ENCODE results near the gene GFRA4.

GFRA4 gene

DNA sequence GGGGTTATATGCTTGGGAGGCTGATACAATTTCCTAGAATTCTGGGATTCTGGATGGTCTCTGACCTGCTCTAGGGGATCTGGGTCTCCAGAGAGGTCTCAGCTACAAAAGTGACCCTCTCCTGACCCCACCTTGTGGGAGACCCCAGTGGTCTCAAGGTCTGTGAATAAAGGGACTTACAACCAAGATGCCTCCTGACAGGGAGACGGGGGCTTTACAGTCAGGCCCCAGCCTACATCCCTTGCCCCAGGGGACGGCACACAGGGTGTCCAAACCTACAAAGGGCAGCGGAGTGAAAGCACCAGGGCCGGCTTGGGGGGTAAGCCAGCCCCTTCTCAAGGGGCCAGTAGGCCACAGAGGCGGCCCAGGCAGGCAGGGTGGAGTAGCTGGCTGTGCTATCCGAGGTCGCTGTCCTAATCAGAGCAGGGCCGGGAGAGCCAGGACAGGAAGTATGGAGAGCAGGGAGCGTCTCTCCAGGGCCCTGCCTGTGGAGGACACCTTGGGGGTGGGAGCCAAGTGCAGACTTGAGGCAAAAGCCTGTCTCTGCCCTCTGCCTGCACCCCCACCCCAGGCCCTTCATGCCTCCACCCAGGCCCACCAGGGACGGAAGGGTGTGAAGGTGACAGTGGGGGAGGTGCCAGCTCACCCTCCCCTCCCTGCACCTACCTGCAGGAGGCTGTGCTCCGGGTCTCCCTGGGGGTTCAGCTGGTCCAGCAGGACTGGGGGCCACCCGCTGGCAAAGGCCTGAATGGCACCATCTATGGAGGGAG, 3.5 kb downstream of the GFRA4 start:
- no peak for TF ChIP-seq POLR2A (IDR thresholded peaks at IDR 0.05; ENCODE audit: low read depth, low read length)
- FAIRE-seq, result no peak
- no peak for DNase-seq (ENCODE audit: insufficient read length, low spot score)

DNA sequence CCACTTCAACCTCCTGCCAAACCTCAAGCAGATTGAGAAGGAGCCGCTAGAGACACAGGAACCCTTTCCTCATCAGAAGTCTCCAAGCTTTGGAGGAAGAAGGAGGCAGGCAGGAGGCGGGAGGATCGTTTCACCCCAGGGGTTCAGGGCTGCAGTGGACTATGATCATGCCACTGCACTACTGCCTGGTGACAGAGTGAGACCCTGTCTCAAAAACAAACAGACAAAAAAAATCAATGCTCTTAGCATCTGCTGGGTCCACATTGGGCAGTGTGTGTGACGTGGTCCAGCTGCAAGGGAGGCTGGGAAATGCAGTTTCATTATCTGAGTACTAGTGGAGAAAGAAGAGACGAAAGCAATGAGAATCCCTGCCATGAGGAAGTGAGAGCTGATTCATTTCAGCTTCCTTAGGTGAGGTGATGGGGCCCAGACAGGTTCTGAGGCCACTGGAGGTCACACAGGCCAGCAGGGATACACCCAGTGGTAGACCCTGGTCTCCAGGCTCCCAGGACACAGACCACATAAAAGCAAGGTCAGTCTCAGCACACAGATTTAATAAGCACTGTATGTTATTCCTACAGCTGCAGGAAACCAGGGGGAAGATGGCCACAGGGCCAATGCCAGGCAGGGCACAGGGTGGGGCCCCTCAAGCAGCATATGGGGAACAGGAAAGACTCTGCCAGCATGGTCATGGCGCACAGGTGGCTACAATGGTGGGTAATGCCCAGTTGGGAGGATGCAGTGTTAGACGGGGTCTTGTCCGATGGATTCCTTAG, 4.3 kb downstream of the GFRA4 start:
- TF ChIP-seq POLR2A (IDR thresholded peaks at IDR 0.05; ENCODE audit: low read depth, low read length), result no peak
- FAIRE-seq (no peak), DNase-seq (ENCODE audit: insufficient read length, low spot score) (no peak)

DNA sequence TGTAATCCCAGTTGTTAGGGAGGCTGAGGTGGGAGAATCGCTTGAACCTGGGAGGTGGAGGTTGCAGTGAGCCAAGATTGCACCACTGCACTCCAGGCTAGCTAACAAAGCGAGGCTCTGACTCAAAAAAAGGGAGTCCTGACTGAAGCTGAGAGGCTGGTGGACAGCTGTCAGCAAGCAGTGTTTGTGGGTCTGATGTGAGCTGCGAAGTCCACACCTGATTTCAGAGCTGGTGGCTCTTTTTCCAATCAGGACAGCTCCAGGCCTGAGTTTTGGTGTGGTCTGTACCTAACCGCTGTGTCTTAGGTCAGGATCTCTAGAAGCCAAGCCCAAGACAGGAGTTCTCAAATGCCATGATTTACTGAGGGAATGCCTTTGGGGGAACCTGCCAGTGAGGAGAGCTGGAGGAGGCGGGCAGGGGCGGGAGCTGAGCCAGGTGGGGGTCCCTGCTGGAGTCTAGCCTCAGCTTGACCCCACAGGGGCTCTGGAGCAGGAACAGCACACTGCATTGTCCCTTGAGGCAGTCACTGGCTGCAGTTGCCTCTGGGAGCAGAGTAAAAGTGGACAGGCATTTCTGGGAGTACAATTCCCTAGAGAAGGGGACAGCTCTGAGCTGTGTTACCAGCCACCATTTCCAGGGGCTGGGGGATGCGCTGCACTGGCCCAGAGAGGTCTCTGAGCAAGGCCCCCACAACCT, 5.0 kb downstream of the GFRA4 start:
- TF ChIP-seq POLR2A (IDR thresholded peaks at IDR 0.05; ENCODE audit: low read depth, low read length), result no peak
- FAIRE-seq, result no peak
- DNase-seq (ENCODE audit: insufficient read length, low spot score), result no peak

DNA sequence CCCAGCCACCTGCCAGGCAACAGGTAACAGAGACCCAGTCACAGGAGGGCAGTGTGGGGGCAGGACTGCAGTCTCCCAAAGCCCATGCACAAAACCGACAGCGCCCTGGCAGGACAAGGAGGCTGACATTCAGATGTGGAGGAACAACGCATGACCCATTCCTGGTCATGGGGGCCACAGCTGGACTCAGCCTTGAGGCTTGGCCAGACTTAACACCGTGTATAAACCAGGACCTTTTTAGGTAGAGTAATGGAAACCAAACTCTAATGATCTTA, 8.1 kb downstream of the GFRA4 start:
- DNase-seq (ENCODE audit: insufficient read length, low spot score) (no peak), FAIRE-seq (no peak)
- no peak for TF ChIP-seq POLR2A (IDR thresholded peaks at IDR 0.05; ENCODE audit: low read depth, low read length)

DNA sequence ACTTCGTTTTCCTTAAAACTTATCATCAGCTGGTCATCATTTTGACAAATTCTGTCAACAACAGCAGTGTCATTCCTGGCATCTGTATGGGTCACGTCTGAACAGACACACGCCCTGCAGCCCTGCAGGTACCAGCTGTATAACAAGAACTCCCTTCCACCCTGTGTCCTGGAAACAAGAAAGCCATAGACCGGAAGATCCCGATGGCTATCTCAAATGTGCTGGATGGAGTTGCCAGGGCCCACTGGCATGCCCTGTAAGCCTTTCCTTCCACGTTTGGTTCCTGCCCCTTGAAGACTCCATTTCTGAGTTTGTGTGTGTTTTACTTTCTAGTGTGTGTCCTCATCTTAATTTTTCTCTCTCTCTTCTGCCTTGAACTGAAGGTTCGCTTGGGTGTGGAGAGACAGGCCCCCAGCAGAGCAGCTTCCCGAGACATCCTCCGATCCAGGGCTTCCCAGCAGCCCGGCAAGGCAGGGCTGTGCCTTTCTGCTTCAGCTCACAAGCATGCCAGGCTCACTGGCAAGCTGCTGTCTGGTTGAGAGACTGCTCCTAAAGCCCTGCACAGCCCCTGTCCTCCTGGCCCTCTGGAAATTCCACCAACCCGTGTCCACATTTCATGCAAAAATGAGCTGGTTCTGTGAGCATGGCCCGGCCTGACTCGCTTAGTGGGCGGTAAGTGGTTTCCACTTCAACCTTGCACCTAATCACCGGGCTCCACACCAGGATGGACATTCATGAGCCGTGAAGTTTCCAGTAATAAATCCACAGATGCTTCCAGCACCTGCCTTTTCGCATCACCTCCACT, 8.7 kb downstream of the GFRA4 start:
- TF ChIP-seq POLR2A (IDR thresholded peaks at IDR 0.05; ENCODE audit: low read depth, low read length), result no peak
- DNase-seq (ENCODE audit: insufficient read length, low spot score), result no peak
- FAIRE-seq, result no peak

DNA sequence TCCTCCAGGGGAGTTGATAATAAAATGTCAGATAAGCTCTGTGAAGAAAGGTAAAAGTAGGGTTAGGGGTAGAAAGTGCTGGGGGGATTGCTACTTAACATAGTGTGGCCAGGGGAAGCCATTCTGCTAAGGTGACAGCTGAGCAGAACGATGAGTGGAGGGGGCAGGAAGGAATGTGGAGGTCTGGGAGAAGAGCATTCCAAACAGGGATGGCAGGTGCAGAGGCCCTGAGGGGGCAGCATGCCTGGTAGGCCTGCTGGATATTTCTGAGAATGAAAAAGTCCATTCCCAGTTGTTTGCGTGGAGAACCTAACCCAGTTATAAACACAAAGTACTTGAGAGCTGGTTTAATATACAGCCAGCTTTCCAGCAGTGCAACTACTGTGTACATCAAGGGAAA, 9.3 kb downstream of the GFRA4 start:
- DNase-seq (ENCODE audit: insufficient read length, low spot score), result no peak
- no peak for FAIRE-seq

DNA sequence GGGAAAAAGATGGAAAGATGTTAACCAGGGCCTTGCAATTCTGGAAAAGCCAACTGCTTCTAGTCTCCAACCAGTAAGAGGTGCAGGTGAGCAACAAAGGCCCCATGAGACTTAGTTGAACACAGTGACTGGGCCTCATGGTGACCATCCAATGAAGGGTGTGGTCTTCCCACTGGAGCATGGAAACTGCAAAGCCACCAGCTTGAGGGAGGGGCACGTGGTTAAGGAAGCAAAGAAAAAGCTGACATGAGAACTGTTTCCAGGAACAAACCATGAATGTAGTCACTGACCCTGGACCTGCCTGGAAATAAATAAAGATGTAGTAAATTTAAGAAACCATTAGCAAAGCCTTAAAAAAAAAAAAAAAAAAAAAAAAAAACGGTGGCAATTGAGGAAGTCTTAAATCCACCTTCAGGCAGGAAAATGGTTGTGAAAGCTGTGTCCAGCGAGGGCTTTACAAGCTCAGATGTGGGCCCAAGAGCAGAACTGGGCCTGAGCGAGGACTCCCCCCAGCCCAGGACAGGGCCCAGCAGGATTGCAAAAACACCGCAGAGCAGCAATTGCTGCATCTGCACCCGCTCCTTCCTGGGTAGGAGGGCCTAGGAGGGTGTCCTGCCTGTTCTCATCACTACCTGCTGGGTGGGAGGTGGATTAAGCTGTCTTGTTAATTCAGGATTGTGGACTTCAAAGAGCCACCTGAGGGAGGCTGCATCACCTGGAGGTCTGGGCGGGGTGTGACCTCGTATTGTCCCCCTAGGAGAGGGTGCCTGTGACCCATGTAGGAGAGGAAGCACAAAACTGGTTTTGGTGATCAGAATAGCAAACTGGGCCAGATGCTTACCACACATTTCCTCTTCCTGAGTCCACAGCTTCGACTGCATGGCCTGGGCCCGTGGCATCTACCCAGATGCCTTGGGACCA, 10.3 kb downstream of the GFRA4 start:
- FAIRE-seq (no peak), DNase-seq (ENCODE audit: insufficient read length, low spot score) (no peak)
- TF ChIP-seq POLR2A (IDR thresholded peaks at IDR 0.05; ENCODE audit: low read depth, low read length), result no peak

More for the DNA sequence above, 9.3 kb downstream of the GFRA4 start:
- TF ChIP-seq POLR2A (IDR thresholded peaks at IDR 0.05; ENCODE audit: low read depth, low read length), result no peak

DNA sequence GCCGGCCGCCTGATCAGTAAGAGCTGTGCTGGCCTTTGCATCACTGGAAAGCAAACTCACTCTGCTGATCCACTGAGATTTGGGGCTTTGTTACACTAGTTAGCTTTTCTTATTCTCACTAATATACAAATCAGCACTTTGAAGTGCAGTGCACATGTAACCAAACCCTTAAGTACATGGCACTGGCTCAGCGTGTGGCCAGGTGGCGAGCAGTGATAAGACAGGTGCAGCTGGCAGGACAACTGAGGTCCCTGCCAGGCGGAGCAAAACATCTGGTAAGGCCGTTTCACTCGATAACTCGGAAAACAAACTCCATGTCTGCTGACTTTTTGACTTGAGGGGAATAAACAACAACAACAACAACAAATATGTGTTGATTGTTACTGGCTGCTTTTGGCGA, 11.0 kb downstream of the GFRA4 start:
- FAIRE-seq (no peak), DNase-seq (ENCODE audit: insufficient read length, low spot score) (no peak)
- TF ChIP-seq POLR2A (IDR thresholded peaks at IDR 0.05; ENCODE audit: low read depth, low read length), result no peak

DNA sequence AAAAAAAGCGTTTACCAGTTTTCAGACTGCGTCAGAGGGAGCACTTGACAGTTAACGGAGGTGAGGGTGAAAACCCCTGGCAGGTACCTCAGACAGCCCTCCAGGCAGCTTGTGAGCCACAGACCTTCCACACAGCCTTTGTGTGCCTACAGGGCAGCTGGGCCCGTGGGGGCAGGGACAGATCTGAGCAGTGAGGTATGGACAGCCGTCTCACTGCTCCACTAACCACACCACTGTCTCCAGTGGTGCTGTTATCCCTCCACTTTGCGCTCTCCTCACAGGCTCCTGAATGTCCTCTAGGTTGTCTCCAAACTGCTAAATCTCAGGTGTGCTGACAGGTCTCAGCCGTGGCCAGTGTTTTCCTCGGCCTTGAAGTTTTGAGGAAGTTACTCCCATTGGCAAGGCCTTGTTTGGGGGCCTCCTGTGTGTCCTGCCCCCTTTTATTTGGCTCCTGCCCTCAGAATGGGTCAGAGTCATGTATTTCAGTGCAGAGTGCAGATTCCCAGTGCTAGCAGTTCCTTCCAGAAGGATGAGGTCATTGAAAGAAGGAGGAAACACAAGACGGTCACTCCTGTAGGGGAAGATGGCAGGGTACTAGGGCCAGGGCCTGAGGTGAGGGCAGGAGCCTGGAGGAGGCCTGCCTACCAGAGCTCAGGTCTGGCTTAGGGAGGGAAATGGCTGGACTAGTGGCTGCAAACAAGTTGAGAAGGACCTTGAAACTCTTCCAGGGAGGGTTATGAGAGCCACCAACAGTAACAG, 11.8 kb downstream of the GFRA4 start:
- no peak for TF ChIP-seq POLR2A (IDR thresholded peaks at IDR 0.05; ENCODE audit: low read depth, low read length)

DNA sequence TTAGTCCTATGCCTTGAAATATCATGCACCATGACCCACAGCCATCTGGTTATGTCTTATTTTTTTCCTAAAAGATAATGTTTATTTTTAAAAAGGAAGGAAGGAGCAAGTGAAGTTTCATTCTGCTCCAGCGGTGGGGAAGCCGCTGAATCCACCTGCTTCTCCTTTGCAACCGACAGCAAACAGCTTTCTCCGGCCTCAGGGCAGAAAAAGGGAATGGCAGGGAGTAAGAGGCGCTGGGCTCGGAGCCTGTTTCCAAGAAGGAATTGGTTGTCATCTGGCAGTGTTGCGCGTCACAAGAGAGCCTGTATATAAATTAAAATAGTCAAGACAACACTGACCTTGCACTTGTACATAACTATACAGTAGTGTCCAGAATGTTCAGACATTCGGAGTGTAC, 14.2 kb downstream of the GFRA4 start:
- no peak for FAIRE-seq
- no peak for DNase-seq (ENCODE audit: insufficient read length, low spot score)
- no peak for TF ChIP-seq POLR2A (IDR thresholded peaks at IDR 0.05; ENCODE audit: low read depth, low read length)

More for the DNA sequence above, 11.8 kb downstream of the GFRA4 start:
- FAIRE-seq, result no peak
- DNase-seq (ENCODE audit: insufficient read length, low spot score), result no peak

DNA sequence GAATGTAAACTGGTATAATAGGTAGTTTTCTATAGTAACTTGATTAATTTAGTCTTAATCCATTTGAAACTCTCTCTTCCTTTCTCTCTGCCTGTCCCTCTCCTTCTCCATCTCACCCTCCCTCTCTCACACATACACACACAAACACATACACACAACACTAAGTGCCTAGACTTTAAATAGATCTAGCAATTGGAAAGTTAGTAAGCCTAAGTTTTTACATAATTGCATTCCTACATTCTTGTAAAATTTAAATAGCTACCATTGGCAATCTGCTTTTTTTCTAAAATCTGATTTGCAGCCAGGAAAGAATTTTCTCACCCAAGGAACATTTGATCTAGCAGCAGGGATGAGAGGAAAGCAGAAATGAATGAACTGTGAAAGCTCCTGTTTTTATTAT, 15.7 kb downstream of the GFRA4 start:
- FAIRE-seq (no peak), DNase-seq (ENCODE audit: insufficient read length, low spot score) (no peak)
- no peak for TF ChIP-seq POLR2A (IDR thresholded peaks at IDR 0.05; ENCODE audit: low read depth, low read length)

DNA sequence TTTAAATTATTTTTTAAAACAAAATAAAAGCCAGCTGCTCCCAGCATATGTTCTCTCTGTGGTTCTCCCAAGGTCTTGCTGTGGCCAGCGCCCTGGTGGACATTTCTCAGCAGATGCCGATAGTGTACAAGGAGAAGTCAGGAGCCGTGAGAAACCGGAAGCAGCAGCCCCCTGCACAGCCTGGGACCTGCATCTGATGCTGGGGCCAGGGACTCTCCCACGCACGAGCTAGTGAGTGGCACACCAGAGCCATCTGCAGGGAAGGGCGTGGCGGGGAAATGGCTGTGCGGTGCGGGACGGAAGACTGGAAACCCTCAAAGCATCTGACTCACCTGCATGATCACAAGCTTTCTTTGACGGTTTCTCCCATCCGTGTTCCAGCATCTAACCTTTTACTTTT, 16.5 kb downstream of the GFRA4 start:
- FAIRE-seq (no peak), DNase-seq (ENCODE audit: insufficient read length, low spot score) (no peak)
- TF ChIP-seq POLR2A (IDR thresholded peaks at IDR 0.05; ENCODE audit: low read depth, low read length), result no peak
